Measurements from ENCODE around the gene SCUBE1. TPM values are rescaled to one million over a fixed set of nuclear protein-coding genes. Genes with fewer than 3 reads are reported as not detected.

Gene SCUBE1
- total and polyA plus RNA-seq, 10 of the 15 experiments (the other 5 are each of a cell fraction or from before 2014, with no cell fraction given): not detected

- Histone ChIP-seq H4K20me1 (ENCODE audit: control insufficient read depth, insufficient read depth) (no peaks in the 10 kb centered on the region), H2AFZ (ENCODE audit: control insufficient read depth, low read depth, low read length) (no peak overlapping the region), H3K36me3 (ENCODE audit: control insufficient read depth in 2 of 2, insufficient read depth in 2 of 2, low read length in 1 of 2) (no peaks in the 10 kb centered on the region), H3K27me3 (replicated peaks in 1 of 2; ENCODE audit: control insufficient read depth in 2 of 2, insufficient read depth in 2 of 2, low read length in 1 of 2) (peaks cover 0 to 9% of the 10 kb centered on the region in 2 experiments; a peak in 3 of 4 replicates), H3K79me2 (ENCODE audit: control insufficient read depth, insufficient read depth, low read length) (no peaks in the 10 kb centered on the region), H3K27ac (ENCODE audit: control insufficient read depth, insufficient read depth) (no peak overlapping the region), H3K4me3 (no peak overlapping the region), H3K9ac (ENCODE audit: control insufficient read depth, insufficient read depth, low read length) (no peak overlapping the region), H3K9me3 (replicated peaks; ENCODE audit: control insufficient read depth, insufficient read depth, low read length) (no peaks in the 10 kb centered on the region), H3K4me1 (ENCODE audit: control insufficient read depth, insufficient read depth, low read length) (peaks cover 8% of the 10 kb centered on the region; the same call in 1 of the 2 replicates), H3K4me2 (ENCODE audit: control insufficient read depth, insufficient read depth) (no peak overlapping the region)
- ChIA-PET CTCF (no interaction called here), SMC1A (ENCODE audit: uncharacterized antibody, unreplicated experiment) (no interaction called here), RAD21 (ENCODE audit: unreplicated experiment) (interaction anchor here (1.2 kb wide), 1 partner anchor 20 kb away, joined by 3 read pairs; no protein-coding TSS in a partner anchor), POLR2A (no interaction called here)
- DNase-seq (ENCODE audit: low read depth, low spot score): no peak
- BruUV-seq (replicated peaks): no TSS peak
- intact Hi-C loops (cut with micrococcal nuclease; ENCODE audit: unreplicated experiment) (no loop called here), in situ Hi-C loops (cut with MboI) (no loop called here)
- no peak for FAIRE-seq
- no peak for TF ChIP-seq SIX5 (IDR thresholded peaks at IDR 0.05; ENCODE audit: low read depth, low read length, severe bottlenecking)
- no peak for TF ChIP-seq ZNF24 (IDR thresholded peaks at IDR 0.05)
- TF ChIP-seq HDGF (IDR thresholded peaks at IDR 0.05): no peak
- TF ChIP-seq ASH2L (IDR thresholded peaks at IDR 0.05; ENCODE audit: borderline replicate concordance, low read depth): no peak
- TF ChIP-seq DPF2 (IDR thresholded peaks at IDR 0.05): no peak
- TF ChIP-seq, protein P1, sequence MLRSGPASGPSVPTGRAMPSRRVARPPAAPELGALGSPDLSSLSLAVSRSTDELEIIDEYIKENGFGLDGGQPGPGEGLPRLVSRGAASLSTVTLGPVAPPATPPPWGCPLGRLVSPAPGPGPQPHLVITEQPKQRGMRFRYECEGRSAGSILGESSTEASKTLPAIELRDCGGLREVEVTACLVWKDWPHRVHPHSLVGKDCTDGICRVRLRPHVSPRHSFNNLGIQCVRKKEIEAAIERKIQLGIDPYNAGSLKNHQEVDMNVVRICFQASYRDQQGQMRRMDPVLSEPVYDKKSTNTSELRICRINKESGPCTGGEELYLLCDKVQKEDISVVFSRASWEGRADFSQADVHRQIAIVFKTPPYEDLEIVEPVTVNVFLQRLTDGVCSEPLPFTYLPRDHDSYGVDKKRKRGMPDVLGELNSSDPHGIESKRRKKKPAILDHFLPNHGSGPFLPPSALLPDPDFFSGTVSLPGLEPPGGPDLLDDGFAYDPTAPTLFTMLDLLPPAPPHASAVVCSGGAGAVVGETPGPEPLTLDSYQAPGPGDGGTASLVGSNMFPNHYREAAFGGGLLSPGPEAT (IDR thresholded peaks at IDR 0.05; ENCODE audit: low read depth): no peak
- no peak for TF ChIP-seq ZNF384 (IDR thresholded peaks at IDR 0.05; ENCODE audit: borderline replicate concordance, low read depth, low read length)
- TF ChIP-seq E4F1 (IDR thresholded peaks at IDR 0.05; ENCODE audit: borderline replicate concordance, partially characterized antibody): no peak
- TF ChIP-seq POU2F2 (IDR thresholded peaks at IDR 0.05; ENCODE audit: borderline replicate concordance, low read depth, low read length): no peak
- no peak for TF ChIP-seq STAT3 (IDR thresholded peaks at IDR 0.05; ENCODE audit: low read depth, low read length)
- no peak for TF ChIP-seq MYB (IDR thresholded peaks at IDR 0.05; ENCODE audit: borderline replicate concordance, low read depth, low read length)
- no peak for TF ChIP-seq FOXM1 (IDR thresholded peaks at IDR 0.05; ENCODE audit: low read depth, low read length)
- TF ChIP-seq HDAC6 (IDR thresholded peaks at IDR 0.05; ENCODE audit: unreplicated experiment): no peak
- TF ChIP-seq RAD51 (IDR thresholded peaks at IDR 0.05): no peak
- no peak for TF ChIP-seq E2F4 (IDR thresholded peaks at IDR 0.05; ENCODE audit: low read depth, low read length)
- TF ChIP-seq, protein P2, sequence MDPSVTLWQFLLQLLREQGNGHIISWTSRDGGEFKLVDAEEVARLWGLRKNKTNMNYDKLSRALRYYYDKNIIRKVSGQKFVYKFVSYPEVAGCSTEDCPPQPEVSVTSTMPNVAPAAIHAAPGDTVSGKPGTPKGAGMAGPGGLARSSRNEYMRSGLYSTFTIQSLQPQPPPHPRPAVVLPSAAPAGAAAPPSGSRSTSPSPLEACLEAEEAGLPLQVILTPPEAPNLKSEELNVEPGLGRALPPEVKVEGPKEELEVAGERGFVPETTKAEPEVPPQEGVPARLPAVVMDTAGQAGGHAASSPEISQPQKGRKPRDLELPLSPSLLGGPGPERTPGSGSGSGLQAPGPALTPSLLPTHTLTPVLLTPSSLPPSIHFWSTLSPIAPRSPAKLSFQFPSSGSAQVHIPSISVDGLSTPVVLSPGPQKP (IDR thresholded peaks at IDR 0.05; ENCODE audit: low read depth, low read length): no peak
- TF ChIP-seq JUND (IDR thresholded peaks at IDR 0.05; ENCODE audit: low read depth, low read length): no peak
- no peak for TF ChIP-seq PAX5 (IDR thresholded peaks at IDR 0.05; ENCODE audit: borderline replicate concordance, low read depth, low read length)
- no peak for ATAC-seq
- 26% methylated on average over 5 of the region's 5 CpGs for WGBS (ENCODE audit: insufficient coverage, insufficient replicate concordance, low lambda C conversion rate, missing lambda C conversion rate)
Observed at GRCh38 chr22:43253839-43254238, 89.3 kb downstream of the SCUBE1 start.

All from GM12878 (cell line).